ENCODE measurements around the gene OTUB2.
A peak's percentile ranks its signal among the peaks of the same experiment; 100 is the strongest.

Gene OTUB2

DNA sequence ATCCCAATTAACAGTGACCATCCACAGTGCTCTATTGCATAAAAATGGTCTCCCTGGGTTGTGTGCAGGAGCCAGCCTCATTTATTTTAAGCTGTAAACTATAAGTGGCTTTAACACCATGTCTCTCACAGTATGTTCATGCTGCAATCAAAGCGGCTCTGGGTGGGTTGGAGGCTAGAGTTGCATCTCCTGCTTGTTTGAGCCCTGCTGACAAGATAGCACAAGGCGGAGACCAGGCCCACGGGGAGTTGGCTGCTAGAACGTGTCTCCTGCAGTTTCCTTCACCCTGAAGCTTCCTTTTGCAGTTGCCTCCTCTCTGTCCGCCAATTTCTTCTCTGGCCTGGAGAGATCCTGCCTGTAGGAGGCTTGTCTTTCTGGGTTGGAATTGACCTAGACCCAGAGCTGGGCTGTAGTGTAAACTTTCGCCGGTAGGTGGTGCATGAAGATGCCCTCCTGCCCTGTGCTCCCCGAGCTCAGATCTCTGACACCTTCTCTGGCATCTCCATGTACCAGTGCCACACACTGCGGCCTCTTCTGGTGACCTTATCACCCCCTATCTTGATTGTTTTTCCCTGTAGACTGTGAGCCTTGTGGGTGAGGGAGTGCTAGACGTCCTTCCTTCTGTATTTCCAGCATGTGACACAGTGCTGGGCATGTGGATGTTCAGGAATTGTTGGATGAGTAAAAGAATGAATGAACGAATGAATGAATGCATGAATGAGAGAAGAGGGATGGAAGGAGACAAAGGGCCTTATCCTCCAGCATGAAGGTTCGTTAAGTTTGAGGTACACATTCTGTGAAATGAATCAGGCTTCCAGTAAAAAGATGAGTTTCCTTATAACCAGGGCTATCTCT, 10.4 kb downstream of the OTUB2 start:
- DNase-seq, result peak; percentile 77
- Histone ChIP-seq H3K27ac (peak overlapping the region; percentile 47), H3K9me3 (ENCODE audit: severe bottlenecking) (peaks cover 6% of the 10 kb centered on the region), H3K4me3 (ENCODE audit: low read depth, low read length) (no peak overlapping the region), H3K36me3 (no peaks in the 10 kb centered on the region; the same call in 1 of the 2 replicates), H3K27me3 (ENCODE audit: insufficient read depth, low read depth, severe bottlenecking) (no peaks in the 10 kb centered on the region)
- TF ChIP-seq, protein P1, sequence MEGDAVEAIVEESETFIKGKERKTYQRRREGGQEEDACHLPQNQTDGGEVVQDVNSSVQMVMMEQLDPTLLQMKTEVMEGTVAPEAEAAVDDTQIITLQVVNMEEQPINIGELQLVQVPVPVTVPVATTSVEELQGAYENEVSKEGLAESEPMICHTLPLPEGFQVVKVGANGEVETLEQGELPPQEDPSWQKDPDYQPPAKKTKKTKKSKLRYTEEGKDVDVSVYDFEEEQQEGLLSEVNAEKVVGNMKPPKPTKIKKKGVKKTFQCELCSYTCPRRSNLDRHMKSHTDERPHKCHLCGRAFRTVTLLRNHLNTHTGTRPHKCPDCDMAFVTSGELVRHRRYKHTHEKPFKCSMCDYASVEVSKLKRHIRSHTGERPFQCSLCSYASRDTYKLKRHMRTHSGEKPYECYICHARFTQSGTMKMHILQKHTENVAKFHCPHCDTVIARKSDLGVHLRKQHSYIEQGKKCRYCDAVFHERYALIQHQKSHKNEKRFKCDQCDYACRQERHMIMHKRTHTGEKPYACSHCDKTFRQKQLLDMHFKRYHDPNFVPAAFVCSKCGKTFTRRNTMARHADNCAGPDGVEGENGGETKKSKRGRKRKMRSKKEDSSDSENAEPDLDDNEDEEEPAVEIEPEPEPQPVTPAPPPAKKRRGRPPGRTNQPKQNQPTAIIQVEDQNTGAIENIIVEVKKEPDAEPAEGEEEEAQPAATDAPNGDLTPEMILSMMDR (IDR thresholded peaks at IDR 0.05; ENCODE audit: low read depth, low read length), result peak; percentile 88

DNA sequence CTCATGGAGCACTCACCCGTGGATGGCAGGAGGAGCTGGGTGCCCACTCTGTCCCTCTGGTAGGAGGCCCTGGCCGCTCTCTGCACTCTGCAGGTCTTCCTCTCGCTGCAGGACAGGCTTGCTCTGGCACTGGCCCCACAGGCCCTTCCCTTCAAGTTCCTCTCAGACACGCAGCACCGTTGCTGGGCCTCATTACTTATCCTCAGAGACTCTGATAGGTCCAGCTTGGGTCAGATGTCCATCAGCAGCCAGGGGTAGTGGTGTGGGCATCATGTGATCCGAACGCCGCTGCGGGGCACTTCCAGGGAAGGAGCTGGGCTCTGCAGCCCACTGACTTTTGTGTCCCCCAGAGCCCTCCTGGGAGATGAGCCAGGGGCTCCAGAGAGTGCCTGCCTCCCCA, 11.8 kb downstream of the OTUB2 start:
- TF ChIP-seq, protein P1 (IDR thresholded peaks at IDR 0.05; ENCODE audit: low read depth, low read length), result no peak
- Histone ChIP-seq H3K4me3 (ENCODE audit: low read depth, low read length) (no peak overlapping the region), H3K27me3 (ENCODE audit: insufficient read depth, low read depth, severe bottlenecking) (no peaks in the 10 kb centered on the region), H3K27ac (no peak overlapping the region), H3K9me3 (ENCODE audit: severe bottlenecking) (peaks cover 6% of the 10 kb centered on the region), H3K36me3 (no peaks in the 10 kb centered on the region; the same call in 1 of the 2 replicates)
- DNase-seq, result no peak

DNA sequence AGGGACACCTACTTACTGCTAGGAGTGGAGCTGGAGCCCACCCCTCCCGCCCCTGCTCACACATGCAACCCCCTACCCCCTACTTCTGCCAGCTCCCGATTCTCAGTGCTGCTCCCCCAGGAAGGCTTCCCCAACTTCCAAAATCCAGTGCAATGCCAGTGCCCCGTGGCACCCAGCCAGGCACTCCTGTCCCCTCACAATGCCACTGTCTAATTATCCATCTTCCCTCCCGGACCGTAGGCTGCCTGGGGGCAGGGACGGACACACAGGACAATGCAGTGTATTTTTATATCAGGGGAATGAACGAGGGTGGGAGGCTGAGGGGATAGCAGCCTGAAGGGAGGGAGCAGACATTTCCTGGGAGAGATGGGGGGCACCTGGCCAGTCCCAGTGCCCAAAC, 12.4 kb downstream of the OTUB2 start:
- Histone ChIP-seq H3K9me3 (ENCODE audit: severe bottlenecking) (peaks cover 6% of the 10 kb centered on the region), H3K36me3 (peaks cover 3% of the 10 kb centered on the region), H3K27me3 (ENCODE audit: insufficient read depth, low read depth, severe bottlenecking) (no peaks in the 10 kb centered on the region), H3K27ac (no peak overlapping the region), H3K4me3 (ENCODE audit: low read depth, low read length) (no peak overlapping the region)
- TF ChIP-seq, protein P1 (IDR thresholded peaks at IDR 0.05; ENCODE audit: low read depth, low read length), result no peak
- no peak for DNase-seq

DNA sequence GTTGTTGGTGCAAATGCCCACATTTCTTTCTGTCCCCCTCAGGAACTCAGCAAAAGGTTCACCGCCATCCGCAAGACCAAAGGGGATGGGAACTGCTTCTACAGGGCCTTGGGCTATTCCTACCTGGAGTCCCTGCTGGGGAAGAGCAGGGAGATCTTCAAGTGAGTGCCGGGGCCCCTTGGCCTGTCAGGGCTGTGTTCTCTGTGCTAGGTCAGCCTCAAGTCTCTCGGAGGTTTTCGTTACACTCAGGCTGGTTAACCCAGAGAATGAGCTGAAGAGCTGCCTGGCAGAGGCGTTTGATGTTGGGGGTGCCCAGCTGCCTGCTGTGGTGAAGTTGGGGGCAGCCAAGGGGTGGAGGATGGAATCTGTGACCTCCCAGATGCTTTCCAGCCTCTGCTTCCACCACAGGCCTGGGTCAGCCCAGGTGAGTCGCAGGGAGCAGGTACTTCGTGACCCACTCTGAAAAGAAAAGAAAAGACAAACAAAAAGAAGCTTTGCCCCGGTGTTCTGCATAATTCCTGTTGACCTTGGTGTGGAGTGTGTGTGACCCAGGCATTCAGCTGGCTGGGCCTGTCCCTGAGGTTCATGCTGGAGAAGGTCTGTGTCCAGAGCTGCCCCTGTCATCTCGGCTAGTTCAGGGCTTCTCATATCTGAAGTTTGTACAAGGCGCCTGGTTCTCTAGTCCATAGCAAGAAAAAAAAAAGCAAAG, 12.9 kb downstream of the OTUB2 start:
- Histone ChIP-seq H3K4me3 (ENCODE audit: low read depth, low read length) (no peak overlapping the region), H3K27me3 (ENCODE audit: insufficient read depth, low read depth, severe bottlenecking) (no peaks in the 10 kb centered on the region)

DNA sequence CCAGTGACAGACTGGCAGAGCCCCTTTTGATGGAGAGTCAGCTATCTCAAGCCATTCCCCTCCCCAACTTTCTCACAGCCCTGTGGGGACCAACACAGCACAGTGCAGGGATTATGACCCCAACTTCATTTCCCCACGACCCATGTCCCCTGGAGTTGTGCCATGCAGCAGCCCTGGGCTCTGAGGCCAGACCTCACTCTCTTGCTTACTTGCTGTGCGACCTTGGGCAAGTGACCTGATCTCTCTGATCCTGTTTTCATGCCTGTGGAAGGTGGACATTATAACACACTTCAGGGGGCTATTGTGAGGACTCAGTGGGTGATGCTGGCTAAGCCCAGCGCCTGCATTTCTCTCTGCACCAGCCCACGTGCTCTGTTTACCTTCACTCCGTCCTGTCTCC, 14.1 kb downstream of the OTUB2 start:
- Histone ChIP-seq H3K27me3 (ENCODE audit: insufficient read depth, low read depth, severe bottlenecking) (no peaks in the 10 kb centered on the region), H3K9me3 (ENCODE audit: severe bottlenecking) (no peaks in the 10 kb centered on the region), H3K36me3 (peaks cover 21% of the 10 kb centered on the region), H3K4me3 (ENCODE audit: low read depth, low read length) (no peak overlapping the region), H3K27ac (no peak overlapping the region)
- no peak for DNase-seq
- TF ChIP-seq, protein P1 (IDR thresholded peaks at IDR 0.05; ENCODE audit: low read depth, low read length), result no peak

More for the DNA sequence above, 12.9 kb downstream of the OTUB2 start:
- DNase-seq, result no peak
- TF ChIP-seq, protein P1 (IDR thresholded peaks at IDR 0.05; ENCODE audit: low read depth, low read length), result no peak
- peaks cover 9% of the 10 kb centered on the region for H3K36me3 ChIP-seq
- peaks cover 6% of the 10 kb centered on the region for H3K9me3 ChIP-seq (ENCODE audit: severe bottlenecking)
- no peak overlapping the region for H3K27ac ChIP-seq
